GM19397 (cell line): ENCODE results near the gene APBB1IP.
"Not testable (repeated sequence)": the region's sequence is repeated elsewhere in the genome, so short reads cannot be mapped to it uniquely, and the experiment has no call there.

Experiments
- ATAC-seq: cut with Tn5 transposase; IDR thresholded peaks from one replicate; pipeline ENCODE4 v1.9.1; 2021; ENCODE audit warnings: mild to moderate bottlenecking, moderate library complexity; ENCODE audit not compliant: unreplicated experiment

The APBB1IP gene

GRCh38 chr10:26550774-26551526, 112.8 kb downstream of the APBB1IP start:
- ATAC-seq: no peak

- no peak for ATAC-seq
Observed at GRCh38 chr10:26554246-26554645, 116.1 kb downstream of the APBB1IP start.

- ATAC-seq: no peak
Observed at GRCh38 chr10:26555719-26556368, 117.7 kb downstream of the APBB1IP start.

- no peak for ATAC-seq
Observed at GRCh38 chr10:26556748-26557640, 118.9 kb downstream of the APBB1IP start.

DNA sequence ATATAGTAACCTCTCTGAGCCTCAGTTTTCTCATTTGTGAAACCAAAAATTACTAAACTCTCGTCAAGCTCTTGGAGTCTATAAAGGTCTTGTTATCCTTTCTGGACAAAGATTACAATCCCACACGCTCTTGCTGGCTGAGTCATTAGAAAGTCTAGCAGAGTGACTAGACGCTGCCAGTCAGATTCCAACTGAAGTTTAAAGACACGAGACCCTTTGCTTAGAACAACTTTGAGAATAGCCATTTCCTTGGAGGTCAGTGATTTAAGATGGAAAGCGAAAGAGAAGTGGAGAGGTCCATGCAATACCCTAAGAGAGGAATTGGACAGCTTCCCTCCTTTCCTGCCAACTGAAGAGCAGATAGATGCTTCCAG, 119.5 kb downstream of the APBB1IP start:
- no peak for ATAC-seq

DNA sequence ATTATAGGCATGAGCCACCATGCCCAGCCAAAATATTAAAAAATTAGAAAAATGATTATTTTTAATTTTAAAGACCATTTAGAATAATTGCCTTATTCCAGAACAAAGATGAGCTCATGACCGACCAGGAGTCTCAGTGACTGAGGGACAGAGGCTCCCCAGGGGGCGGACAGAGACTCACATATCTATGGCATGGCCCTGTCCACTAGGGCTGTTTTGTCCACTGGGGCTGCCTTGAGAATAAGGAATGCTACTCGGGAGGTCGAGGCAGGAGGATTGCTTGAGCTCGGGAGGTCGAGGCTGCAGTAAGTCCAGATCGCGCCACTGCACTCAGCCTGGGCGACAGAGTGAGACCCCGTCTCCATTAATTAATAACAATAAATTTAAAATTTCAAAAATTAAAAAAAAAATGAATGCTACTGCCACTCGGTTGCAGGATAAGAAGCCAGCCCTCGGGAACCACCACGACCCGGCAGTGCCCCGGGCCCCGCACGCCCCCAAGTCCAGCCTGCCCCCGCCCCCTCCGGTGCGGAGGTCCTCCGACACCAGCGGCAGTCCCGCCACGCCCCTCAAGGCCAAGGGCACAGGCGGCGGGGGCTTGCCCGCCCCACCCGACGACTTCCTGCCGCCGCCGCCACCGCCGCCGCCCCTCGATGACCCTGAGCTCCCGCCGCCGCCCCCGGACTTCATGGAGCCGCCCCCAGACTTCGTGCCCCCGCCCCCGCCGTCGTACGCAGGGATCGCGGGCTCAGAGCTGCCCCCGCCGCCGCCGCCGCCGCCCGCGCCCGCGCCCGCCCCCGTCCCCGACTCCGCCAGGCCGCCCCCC, 128.6 kb downstream of the APBB1IP start:
- no peak for ATAC-seq

- ATAC-seq: no peak
Observed at GRCh38 chr10:26567351-26567721, 129.2 kb downstream of the APBB1IP start.

DNA sequence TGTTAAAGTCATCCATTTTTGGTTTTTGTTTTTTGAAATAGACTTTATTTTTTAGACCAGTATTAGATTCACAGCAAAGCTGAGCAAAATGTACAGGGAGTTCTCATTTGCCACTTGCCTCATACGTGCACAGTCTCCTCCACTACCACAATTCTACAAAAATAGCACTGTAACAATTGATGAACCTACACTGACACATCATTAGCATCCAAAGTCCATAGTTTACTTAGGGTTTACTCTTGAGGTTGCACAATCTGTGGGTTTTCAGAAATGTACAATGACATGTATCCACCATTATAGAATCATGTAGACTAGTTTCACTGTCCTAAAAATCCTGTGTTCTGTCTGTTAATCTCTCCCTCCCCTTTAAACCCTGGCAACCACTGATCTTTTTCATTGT, 133.5 kb downstream of the APBB1IP start:
- ATAC-seq: no peak

DNA sequence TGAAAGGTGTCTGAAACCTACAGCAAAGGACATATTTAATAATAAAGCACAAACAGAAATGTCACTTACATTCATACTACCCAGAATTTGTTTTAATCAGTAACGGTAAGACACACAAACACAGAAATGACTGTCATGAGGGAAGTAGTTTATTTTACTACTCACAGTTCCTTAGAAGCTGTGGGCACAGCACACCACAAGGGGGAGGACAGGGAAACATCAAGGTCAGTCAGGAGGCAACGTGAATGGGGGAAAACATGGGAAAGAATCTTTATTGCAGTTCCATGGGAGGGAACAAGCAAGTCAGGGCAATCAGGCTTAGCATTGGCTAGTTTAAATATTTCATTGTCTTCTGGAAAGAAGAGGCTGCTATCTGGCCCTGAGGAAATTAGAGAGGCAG, 135.5 kb downstream of the APBB1IP start:
- no peak for ATAC-seq

- no peak for ATAC-seq
Observed at GRCh38 chr10:26574783-26575182, 136.6 kb downstream of the APBB1IP start.

- not testable (repeated sequence) for ATAC-seq
Observed at GRCh38 chr10:26578371-26578770, 140.2 kb downstream of the APBB1IP start.

DNA sequence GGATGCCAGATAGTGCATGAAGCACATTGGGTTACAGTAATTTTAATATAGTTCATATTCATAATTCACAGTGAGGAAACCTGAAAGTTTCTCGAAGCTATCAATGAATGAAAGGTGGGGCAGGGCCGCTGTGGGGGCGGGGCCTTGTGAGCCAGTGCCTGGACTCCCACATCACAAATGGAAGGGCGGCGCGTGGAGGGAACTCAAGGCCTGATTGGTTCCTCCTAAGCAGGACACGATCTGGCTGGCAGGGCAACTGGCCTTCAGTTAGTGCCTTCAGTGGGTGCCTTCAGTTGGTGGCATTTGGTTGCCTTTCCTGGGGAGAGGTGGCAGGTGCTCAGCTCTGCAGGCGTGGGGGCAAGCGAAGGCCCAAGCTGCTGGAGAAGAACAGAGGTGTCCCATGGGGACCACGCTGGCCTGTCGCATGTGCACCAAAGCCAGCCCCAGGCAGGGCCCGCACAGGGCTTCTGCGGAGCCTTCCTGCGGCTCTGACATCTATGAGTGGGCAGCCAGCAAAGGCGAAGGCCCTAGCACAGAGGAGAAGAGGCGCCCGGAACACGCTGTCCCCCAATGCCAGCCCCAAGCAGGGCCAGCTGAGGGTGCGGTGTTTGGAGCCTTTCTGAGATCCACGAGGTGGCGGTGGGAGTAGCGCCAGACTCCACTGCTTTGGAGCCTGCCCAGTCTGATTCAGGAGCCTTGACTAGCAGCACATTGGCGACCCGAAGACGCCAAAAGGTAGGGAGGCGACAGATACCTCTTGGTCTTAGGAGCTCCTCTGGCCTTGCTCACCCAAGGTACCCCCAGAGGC, 141.3 kb downstream of the APBB1IP start:
- ATAC-seq: no peak

DNA sequence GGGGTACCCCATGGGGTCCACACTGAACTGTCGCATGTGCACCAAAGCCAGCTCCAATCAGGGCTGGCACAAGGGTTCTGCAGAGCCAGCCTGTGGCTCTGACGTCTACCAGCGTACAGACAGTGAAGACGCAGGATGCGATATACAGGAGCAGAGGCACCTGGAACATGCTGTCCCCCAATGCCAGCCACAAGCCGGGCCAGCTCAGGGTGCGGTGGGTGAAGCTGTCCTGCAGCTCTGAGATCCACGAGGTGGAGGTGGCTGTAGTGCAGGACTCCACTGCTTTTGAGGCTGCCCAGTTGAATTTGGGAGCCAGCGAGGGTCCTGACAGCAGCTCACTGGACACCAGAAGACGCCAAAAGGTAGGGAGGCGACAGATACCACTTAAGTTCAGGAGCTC, 148.1 kb downstream of the APBB1IP start:
- ATAC-seq: no peak

DNA sequence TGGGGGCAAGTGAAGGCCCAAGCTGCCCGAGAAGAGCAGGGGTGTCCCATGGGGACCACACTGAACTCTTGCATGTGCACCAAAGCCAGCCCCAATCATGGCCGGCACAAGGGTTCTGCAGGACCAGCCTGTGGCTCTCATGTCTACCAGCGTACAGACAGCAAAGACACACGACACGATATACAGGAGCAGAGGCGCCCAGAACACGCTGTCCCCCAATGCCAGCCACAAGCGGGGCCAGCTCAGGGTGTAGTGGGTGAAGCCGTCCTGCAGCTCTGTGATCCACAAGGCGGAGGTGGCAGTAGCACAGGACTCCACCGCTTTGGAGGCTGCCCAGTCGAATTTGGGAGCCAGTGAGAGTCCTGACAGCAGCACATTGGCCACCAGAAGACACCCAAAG, 150.5 kb downstream of the APBB1IP start:
- ATAC-seq: no peak

- not testable (repeated sequence) for ATAC-seq
Observed at GRCh38 chr10:26589813-26590212, 151.7 kb downstream of the APBB1IP start.

GRCh38 chr10:26593896-26594295, 155.8 kb downstream of the APBB1IP start:
- no peak for ATAC-seq

DNA sequence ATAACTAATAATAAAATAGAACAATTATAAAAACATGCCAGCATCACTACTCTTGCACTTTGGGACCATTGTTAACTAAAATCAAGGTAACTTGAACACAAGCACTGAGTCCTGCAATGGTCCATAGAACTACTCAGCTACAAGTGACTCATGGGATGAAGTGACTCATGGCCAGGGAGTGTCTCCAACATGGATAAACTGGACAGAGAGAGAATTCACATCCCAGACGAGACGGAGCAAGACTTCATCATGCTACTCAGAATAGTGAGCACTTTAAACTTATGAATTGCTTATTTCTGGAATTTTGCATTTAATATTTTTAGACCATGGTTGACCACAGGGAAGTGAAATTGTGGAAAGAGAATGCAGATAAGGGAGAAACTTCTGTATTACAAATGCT, 165.1 kb downstream of the APBB1IP start:
- not testable (repeated sequence) for ATAC-seq

DNA sequence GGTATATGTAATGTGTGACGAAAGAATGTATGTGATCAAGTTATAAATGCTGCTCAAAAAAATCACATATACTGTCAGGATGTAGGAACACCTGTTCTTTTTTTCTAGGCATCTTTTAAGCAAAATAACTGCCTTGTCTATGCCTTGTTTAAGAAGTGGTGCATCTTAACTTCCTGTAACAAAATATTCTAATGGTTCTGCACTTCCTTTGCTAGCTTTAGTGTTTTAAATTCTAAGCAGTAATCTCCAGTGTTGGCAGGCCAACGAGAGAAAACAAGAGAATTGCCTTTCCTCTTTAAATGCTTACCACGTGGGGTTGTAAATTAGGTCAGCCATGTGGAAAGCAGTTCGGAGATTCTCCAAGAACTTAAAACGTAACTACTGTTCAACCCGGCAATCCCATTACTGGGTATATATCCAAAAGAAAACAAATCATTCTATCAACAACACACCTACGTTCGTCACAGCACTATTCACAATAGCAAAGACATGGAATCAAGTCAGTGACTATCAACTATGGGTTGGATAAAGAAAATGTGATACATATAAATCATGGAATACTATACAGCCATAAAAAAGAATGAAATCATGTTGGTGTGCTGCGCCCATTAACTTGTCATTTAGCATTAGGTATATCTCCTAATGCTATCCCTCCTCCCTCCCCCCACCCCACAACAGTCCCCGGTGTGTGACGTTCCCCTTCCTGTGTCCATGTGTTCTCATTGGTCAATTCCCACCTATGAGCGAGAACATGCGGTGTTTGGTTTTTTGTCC, 166.4 kb downstream of the APBB1IP start:
- ATAC-seq: not testable (repeated sequence)

GRCh38 chr10:26606389-26606877, 168.3 kb downstream of the APBB1IP start:
- not testable (repeated sequence) for ATAC-seq
